Fibroblast of villous mesenchyme (primary cell): ENCODE measurements around the gene TLK2. TPM values are rescaled to one million over a fixed set of nuclear protein-coding genes. Genes with fewer than 3 reads are reported as not detected.
"Not testable (repeated sequence)": the region's sequence is repeated elsewhere in the genome, so short reads cannot be mapped to it uniquely, and the experiment has no call there.

Source experiments
- DNase-seq: peaks from one replicate; pipeline ENCODE4 v3.0.0-alpha.2; 2010; ENCODE audit warnings: low read depth
- H3K4me3 ChIP-seq: 2 replicates; pipeline ENCODE4 v1.5.1; 2011; ENCODE audit warnings: low read depth, mild to moderate bottlenecking, low read length
- total RNA-seq: library from RNA; depleted of rRNA; stranded (reverse); fragments of >200 nt; gene quantifications from 2 replicates; pipeline ENCODE4 v1.2.3, GENCODE V29; 2012
- TF ChIP-seq, protein P1 (sequence below): IDR thresholded peaks from 2 replicates; pipeline ENCODE4 v1.5.1; 2012; ENCODE audit warnings: low read depth, mild to moderate bottlenecking, low read length; ENCODE audit not compliant: insufficient read depth

TLK2 gene
- total RNA-seq, 1 donor: 60.0 TPM

GRCh38 chr17:62578757-62579487, 100.3 kb downstream of the TLK2 start:
- no peak overlapping the region for H3K4me3 ChIP-seq
- TF ChIP-seq, protein P1, sequence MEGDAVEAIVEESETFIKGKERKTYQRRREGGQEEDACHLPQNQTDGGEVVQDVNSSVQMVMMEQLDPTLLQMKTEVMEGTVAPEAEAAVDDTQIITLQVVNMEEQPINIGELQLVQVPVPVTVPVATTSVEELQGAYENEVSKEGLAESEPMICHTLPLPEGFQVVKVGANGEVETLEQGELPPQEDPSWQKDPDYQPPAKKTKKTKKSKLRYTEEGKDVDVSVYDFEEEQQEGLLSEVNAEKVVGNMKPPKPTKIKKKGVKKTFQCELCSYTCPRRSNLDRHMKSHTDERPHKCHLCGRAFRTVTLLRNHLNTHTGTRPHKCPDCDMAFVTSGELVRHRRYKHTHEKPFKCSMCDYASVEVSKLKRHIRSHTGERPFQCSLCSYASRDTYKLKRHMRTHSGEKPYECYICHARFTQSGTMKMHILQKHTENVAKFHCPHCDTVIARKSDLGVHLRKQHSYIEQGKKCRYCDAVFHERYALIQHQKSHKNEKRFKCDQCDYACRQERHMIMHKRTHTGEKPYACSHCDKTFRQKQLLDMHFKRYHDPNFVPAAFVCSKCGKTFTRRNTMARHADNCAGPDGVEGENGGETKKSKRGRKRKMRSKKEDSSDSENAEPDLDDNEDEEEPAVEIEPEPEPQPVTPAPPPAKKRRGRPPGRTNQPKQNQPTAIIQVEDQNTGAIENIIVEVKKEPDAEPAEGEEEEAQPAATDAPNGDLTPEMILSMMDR: no peak
- no peak for DNase-seq

- TF ChIP-seq, protein P1: no peak
- H3K4me3 ChIP-seq: no peak overlapping the region
- no peak for DNase-seq
Observed at GRCh38 chr17:62580947-62581346, 102.3 kb downstream of the TLK2 start.

DNA sequence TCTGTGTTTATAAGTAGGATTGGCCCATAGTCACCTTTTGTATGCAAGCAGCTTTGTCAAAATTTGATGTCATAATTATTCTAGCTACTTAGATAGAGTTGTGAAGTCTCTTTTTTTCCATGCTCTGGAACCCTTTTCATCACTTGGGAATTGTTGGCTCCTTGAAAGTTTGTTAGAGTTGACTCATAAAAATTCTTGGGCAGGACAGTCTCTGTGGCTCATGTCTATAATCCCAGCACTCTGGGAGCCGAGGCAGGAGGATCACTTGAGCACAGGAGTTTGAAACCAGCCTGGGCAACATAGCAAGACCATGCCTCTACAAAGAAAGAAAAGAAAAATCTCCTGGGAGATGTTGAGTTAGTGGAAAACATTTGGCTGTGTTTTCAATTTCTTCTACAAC, 103.1 kb downstream of the TLK2 start:
- no peak for DNase-seq
- TF ChIP-seq, protein P1: no peak
- H3K4me3 ChIP-seq: no peak overlapping the region

DNA sequence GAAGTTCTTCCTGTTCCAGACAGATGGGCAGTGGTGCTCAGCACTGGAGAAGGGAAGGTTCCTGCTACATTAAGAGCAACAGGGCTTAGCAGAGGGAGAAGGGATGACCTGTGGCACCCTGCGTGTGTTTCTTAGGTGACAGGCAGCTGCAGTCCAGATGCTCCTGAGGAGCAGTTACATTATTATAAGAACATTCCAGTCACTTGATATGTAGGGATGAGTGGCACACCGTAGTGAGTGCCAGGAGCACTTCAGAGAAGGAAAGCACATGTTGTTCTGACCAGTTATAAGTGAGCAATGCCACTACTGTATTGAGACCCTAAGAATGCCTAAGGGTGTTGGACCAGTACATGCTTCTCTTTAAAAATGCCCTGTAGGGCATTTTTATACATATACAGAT, 108.9 kb downstream of the TLK2 start:
- TF ChIP-seq, protein P1: no peak
- no peak overlapping the region for H3K4me3 ChIP-seq
- DNase-seq: no peak

- TF ChIP-seq, protein P1: no peak
- H3K4me3 ChIP-seq: no peak overlapping the region
- no peak for DNase-seq
Observed at GRCh38 chr17:62588109-62588508, 109.5 kb downstream of the TLK2 start.

GRCh38 chr17:62591333-62591732, 112.7 kb downstream of the TLK2 start:
- no peak overlapping the region for H3K4me3 ChIP-seq
- TF ChIP-seq, protein P1: no peak
- DNase-seq: no peak

GRCh38 chr17:62591822-62592221, 113.2 kb downstream of the TLK2 start:
- H3K4me3 ChIP-seq, DNase-seq: not testable (repeated sequence)
